ENCODE results near the gene WWP2.
"Not testable (repeated sequence)": the region's sequence is repeated elsewhere in the genome, so short reads cannot be mapped to it uniquely, and the experiment has no call there.

The WWP2 gene

GRCh38 chr16:69848637-69849545, 86.8 kb downstream of the WWP2 start:
- peak; percentile 13 for TF ChIP-seq CTCF (conservative IDR thresholded peaks at IDR 0.05; ENCODE audit: control insufficient read depth, insufficient read depth, low read depth, low read length)
- peak; percentile 97 for DNase-seq (ENCODE audit: low read depth)
- no peak overlapping the region for H3K4me3 ChIP-seq (ENCODE audit: control insufficient read depth, low read depth, low read length)

- DNase-seq (ENCODE audit: low read depth) = peak; percentile 46
- no peak overlapping the region for H3K4me3 ChIP-seq (ENCODE audit: control insufficient read depth, low read depth, low read length)
- no peak for TF ChIP-seq CTCF (conservative IDR thresholded peaks at IDR 0.05; ENCODE audit: control insufficient read depth, insufficient read depth, low read depth, low read length)
These were observed 89.5 kb downstream of the WWP2 start for GRCh38 chr16:69851491-69852240.

GRCh38 chr16:69852815-69853214, 90.7 kb downstream of the WWP2 start:
- no peak for DNase-seq (ENCODE audit: low read depth)
- H3K4me3 ChIP-seq (ENCODE audit: control insufficient read depth, low read depth, low read length) = no peak overlapping the region
- TF ChIP-seq CTCF (conservative IDR thresholded peaks at IDR 0.05; ENCODE audit: control insufficient read depth, insufficient read depth, low read depth, low read length) = no peak

- DNase-seq (ENCODE audit: low read depth) = no peak
- no peak overlapping the region for H3K4me3 ChIP-seq (ENCODE audit: control insufficient read depth, low read depth, low read length)
- TF ChIP-seq CTCF (conservative IDR thresholded peaks at IDR 0.05; ENCODE audit: control insufficient read depth, insufficient read depth, low read depth, low read length) = no peak
These were observed 91.3 kb downstream of the WWP2 start for GRCh38 chr16:69853481-69853880.

- DNase-seq (ENCODE audit: low read depth); H3K4me3 ChIP-seq (ENCODE audit: control insufficient read depth, low read depth, low read length): not testable (repeated sequence)
These were observed 92.6 kb downstream of the WWP2 start for GRCh38 chr16:69854776-69855175.

GRCh38 chr16:69855592-69855991, 93.5 kb downstream of the WWP2 start:
- TF ChIP-seq CTCF (conservative IDR thresholded peaks at IDR 0.05; ENCODE audit: control insufficient read depth, insufficient read depth, low read depth, low read length) = no peak
- no peak for DNase-seq (ENCODE audit: low read depth)
- no peak overlapping the region for H3K4me3 ChIP-seq (ENCODE audit: control insufficient read depth, low read depth, low read length)
